DMS 273 treated with DMSO at 0.1 percent for 48 hours (cell line): ENCODE data around the gene SNRNP35.
"Not testable (repeated sequence)": the region's sequence is repeated elsewhere in the genome, so short reads cannot be mapped to it uniquely, and the experiment has no call there.

Experiments
- DNase-seq: peaks from one replicate; lab custom pipeline; 2025; lab: John Stamatoyannopoulos, UW

SNRNP35 gene, protein sequence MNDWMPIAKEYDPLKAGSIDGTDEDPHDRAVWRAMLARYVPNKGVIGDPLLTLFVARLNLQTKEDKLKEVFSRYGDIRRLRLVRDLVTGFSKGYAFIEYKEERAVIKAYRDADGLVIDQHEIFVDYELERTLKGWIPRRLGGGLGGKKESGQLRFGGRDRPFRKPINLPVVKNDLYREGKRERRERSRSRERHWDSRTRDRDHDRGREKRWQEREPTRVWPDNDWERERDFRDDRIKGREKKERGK

DNA sequence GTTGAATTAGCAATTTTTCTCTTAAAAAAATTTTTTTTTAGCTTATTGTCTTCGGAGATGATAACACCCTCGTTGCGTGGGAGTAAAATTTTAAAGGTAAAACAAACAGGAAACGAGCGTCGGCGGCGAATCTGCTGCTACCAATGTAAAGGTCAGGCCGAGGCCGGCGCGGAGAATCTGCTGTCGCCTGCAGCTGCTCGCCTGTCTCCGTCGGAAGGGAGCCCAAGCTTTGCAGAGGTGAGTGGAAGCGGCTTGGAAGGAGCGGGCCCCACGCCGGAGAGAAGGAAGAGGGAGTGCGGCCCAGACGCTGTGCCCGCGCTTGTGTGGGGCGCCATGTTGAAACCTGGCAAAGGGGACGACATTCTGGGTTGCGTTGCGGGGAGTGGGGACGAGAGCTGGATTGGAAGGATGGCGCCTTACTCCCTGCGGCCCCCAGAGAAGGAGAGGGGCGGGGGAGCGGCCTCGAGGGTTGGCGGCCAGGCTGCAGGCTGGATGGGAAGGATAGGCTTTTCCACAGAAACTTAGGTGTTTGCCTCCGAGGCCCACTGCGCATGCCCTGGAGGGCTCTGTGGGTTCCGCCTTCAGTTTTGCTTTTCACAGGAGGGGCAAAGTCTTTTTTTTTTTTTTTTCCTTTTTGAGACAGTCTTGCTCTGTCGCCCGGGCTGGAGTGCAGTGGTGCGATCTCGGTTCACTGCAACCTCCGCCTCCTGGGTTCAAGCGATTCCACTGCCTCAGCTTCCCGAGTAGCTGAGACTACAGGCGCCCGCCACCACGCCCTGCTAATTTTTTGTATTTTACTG is at the start of gene SNRNP35:
Gene SNRNP35, plus strand, starts transcription at position 160 of the 800 bp plus-strand sequence. CDS start 7,402 bp downstream, outside the sequence.
- peak; percentile 56 for DNase-seq

GRCh38 chr12:123408619-123409018 is 49.3 kb upstream of the SNRNP35 start:
- not testable (repeated sequence) for DNase-seq

- DNase-seq, result not testable (repeated sequence)
Observed at GRCh38 chr12:123409284-123410040, 48.5 kb upstream of the SNRNP35 start.

DNA sequence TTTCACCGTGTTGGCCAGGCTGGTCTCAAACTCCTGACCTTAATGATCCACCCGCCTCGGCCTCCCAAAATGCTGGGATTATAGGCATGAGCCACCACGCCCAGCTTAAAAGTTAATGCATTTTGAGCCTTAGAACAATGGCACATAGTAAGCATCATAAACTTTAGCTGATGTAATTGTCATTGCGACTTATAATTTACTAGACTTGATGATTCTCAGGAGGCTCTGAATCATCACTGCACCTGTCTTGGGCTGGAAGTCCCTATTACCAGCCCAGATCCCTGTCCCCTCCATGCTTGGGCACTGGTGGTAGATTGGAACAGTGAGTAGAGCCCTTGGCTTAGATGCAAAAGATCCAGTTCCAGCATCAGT is 47.9 kb upstream of the SNRNP35 start:
- DNase-seq, result no peak

DNA sequence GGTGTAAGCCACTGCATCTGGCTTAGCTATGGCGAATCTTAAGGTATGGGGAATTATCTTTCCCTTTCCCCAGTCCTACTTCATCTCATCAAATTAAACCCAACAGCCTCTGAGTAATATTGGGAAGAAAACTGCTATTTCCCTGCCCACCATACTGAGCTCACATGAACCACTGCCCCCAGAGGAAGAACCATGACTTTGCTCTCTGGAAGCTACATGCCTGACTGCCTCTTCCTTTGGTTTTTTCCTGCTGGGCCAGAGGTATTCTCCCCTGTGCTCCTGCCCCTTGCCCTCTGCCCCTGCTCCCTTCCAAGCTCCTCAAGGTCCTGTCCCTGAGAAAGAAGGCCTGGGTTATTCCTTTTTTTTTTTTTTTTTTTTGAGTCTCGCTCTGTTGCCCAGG is 36.6 kb upstream of the SNRNP35 start:
- DNase-seq, result no peak

DNA sequence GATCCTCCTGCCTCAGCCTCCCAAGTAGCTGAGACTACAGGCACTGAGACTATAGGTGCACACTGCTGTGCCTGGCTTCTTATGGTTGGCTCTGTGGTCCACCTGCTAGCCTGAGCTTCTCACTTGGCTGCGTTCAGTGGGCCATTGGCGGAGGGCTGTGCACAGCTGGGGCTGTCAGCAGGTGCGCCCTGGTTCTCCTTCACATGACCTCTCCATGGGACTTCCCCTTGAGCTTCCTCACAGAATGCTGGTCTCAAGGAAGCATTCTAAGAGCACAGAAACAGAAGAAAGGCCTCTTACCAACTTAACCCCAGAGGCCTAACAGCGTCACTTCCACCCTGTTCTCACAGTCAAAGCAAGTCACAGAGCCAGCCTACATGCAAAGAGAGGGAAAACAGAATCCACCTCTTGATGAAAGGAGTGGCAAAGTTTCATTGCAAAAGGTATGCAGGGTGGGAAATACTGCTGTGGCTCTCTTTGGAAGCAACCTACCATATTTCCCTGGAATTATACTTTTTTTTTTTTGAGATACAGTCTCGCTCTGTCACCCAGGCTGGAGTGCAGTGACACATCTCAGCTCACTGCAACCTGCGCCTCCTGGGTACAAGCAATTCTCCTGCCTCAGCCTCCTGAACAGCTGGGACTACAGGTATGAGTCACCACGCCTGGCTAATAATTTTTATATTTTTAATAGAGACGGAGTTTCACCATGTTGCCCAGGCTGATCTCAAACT is 30.7 kb upstream of the SNRNP35 start:
- no peak for DNase-seq

DNA sequence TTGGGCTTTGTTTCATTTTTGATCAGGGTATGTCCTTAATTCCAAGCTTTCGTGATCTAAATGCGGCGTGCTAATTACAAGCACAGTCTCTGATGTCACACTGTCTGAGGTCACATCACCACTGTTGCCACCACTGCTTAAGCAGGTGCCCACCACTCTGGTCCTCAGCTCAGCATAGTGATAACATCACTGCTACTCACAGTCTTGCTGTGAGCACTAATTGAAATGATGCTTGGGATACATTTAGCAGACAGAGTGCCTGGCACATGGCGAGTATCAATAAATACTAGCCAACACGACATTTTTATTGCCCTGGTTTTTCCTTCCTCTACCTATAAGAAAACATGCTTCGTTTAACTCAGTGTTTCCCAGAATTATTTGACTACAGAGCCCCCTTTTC is 29.3 kb upstream of the SNRNP35 start:
- DNase-seq, result no peak

DNA sequence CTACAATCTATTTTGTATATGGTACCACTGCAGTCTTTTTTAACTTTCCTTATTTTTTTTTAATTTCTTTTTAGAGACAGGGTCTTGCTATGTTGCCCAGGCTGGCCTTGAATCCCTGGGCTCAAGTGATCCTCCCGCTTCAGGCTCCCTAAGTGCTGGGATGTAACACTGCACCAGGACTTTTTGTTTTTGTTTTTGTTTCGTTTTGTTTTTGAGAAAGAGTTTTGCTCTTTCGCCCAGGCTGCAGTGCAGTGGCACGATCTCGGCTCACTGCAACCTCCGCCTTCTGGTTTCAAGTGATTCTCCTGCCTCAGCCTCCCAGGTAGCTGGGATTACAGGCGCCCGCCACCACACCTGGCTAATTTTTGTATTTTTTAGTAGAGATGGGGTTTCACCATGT is 28.8 kb upstream of the SNRNP35 start:
- DNase-seq, result not testable (repeated sequence)

DNA sequence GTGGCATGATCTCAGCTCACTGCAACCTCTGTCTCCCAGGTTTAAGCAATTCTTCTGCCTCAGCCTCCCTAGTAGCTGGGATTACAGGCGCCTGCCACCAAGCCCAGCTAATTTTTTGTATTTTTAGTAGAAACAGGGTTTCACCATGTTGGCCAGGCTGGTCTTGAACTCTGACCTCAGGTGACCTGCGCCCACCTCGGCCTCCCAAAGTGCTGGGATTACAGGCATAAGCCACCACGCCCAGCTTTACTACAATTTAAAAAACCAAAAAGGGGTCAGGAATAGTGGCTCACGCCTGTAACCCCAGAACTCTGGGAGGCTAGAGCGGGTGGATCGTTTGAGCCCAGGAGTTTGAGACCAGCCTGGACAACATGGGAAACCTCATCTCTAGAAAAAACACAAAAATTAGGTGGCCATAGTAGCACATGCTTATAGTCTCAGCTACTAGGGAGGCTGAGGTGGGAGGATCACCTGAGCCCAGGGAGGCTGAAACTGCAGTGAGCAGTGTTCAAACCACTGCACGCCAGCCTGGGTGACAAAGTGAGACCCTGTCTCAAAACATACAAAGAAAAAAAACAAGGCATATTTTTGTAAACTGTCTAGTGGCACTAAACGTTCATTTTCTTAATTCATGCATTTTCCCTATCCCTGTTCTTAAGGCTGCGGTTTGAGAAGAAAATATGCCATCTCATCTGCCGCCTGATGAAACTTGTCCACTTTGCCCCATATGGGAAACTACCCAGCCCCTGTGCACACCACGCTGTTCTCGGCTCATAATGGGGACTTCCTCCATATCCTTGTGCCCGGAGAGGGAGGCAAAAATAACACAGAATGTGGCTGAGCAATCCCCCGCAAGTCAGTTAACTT is 25.8 kb upstream of the SNRNP35 start:
- DNase-seq, result not testable (repeated sequence)

DNA sequence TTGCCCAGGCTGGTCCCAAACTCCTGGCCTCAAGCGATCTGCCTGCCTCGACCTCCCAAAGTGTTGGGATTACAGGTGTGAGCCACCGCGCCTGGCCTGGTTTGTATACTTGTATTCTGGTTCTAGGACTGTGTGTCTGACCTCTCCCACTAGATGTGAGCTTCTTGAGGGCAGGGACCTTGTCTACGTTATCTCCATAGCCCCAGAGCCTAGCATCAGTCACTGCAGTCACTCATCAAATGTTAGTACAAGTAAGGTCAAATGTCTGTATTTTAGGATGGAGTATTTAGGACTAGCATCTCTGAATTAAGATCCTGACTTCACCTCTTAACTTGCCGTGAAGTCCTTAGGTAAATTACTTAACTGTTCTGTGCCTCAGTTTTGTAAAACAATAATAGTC is 24.3 kb upstream of the SNRNP35 start:
- DNase-seq, result no peak

DNA sequence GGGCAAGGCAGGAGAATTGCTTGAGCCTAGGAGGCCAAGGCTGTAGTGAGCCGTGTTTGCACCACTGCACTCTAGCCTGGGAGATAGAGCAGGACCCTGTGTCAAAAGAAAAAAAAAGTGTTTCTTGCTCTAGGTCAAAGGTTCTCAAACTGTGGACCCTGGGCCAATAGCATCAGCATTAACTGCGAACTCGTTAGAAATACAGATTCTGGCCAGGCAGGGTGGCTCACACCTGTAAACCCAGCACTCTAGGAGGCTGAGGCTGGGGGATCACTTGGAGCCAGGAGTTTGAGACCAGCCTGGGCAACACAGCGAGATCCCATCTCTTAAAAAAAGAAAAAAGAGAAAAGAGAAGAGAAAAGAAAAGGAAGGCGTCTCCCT is 22.3 kb upstream of the SNRNP35 start:
- DNase-seq, result no peak

DNA sequence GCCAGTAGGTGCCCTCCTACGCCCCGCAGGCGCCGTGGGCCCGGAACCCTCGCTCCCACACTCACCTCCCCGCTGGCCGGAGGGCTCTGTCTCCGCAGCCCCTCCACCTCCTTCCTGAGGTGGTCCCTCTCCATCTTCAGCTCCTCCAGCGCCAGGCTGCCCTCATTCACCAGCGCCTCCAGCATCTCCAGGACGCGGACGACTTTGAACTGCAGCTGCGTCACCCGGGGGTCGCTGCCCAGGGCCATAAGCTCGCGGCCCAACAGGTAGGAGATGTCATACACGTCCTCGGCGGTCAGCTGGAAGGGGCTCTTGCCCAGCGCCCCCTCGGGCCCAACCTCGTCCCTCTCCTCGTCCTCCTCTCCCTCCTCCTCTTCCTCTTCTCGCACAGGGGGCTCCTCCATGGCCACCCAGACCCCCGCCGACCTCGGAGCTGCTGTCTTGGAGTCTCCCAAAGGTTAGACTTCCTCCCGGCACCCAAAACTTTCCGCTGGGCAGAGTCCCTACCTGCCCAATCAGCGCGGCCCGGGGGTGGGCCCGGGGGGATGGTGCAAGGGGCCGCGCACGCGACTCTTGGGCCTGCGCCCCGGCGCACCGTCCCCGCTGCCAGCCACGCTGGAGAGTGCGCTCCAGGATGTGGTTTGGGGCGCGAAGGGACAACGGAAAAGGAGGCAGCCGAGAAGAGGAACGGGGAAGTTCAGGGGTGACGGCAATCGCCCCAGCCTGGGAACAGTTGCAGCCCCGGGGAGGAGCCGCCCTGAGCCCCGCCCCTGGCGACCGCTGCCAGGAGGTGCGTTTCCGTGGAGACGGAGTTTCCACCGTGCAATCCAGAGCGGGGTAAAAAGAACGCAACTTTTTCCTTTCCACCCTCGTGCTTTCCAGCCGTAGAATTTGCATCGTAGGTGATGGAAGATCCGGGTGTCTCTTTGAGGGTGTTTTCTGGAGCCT is 21.6 kb upstream of the SNRNP35 start, which contains the start of gene RILPL2:
Gene RILPL2, minus strand, starts transcription at position 668 of the 948 bp plus-strand sequence. Its CDS starts 264 bp downstream, at position 404.
- DNase-seq, result peak; percentile 11

GRCh38 chr12:123441523-123442164 is 16.3 kb upstream of the SNRNP35 start:
- no peak for DNase-seq

DNA sequence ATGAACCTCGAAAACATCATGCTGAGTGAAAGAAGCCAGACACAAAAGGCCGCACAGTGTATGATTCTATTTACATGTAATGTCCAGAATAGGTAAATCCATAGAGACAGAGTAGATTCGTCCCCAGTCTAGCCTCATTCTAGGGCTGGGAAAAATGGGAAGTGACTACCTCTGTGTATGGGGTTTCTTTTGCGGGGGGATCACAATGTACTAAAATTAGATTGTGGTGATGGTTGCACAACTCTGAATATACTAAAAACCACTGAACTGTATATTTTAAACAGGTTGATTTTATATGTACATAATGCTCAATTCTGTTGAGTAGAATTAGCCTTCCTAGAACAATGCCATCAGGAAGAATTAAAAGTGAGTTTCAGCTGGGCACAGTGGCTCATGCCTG is 15.2 kb upstream of the SNRNP35 start:
- DNase-seq, result no peak

GRCh38 chr12:123444092-123445026 is 13.6 kb upstream of the SNRNP35 start:
- DNase-seq, result no peak

GRCh38 chr12:123445388-123446332 is 12.3 kb upstream of the SNRNP35 start:
- DNase-seq, result no peak

DNA sequence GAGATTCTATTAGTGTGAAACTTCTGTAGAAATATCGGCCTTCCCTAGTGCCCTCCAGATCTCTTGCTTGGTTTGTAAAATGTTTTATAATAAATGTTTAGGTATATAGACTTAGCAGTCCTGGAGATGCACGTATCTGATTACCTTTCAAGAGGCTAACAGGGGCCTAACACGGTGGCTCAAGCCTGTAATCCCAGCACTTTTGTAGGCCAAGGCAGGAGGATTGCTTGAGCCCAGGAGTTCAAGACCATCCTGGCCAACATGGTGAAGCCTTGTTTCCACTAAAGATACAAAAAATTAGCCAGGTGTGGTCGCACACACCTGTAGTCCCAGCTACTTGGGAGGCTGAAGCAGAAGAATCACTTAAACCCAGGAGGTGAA is 11.6 kb upstream of the SNRNP35 start:
- no peak for DNase-seq
